ENCODE results near the gene NEBL.
A peak's percentile ranks its signal among the peaks of the same experiment; 100 is the strongest.

The NEBL gene

GRCh38 chr10:20858292-20859124 lies 38.6 kb downstream of the NEBL start:
- DNase-seq (ENCODE audit: low spot score) = peak; percentile 46

GRCh38 chr10:20856484-20856883 lies 40.6 kb downstream of the NEBL start:
- DNase-seq (ENCODE audit: low spot score) = no peak

DNA sequence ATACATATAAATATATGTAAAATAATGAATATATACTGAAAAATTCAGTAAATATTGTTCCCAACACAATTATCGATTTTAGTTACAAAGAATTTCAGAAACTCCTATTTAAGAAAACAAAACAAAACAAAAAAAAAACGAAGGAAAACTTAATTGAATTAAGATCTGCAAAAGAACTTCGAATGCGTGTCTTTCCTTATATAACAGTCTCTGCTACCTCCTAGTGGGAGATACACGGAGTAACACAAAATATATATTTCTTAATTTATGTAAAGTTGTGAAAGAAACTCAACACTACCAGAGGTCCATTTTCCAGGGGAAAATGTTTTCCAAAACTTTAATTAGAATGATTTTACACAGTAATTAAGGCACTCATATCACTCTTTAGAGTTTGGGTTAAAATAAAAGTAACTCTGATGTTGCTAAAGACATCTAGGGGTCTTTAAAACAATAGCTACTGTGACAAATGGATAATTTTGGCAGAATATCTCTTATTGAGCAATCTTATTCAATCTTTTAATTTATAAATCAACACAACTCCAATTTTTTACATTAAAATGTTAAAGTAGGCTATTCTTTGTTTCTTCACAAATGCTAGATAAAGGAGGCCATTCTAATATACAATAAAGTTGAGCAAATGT lies 41.6 kb downstream of the NEBL start:
- DNase-seq (ENCODE audit: low spot score) = peak; percentile 35

DNA sequence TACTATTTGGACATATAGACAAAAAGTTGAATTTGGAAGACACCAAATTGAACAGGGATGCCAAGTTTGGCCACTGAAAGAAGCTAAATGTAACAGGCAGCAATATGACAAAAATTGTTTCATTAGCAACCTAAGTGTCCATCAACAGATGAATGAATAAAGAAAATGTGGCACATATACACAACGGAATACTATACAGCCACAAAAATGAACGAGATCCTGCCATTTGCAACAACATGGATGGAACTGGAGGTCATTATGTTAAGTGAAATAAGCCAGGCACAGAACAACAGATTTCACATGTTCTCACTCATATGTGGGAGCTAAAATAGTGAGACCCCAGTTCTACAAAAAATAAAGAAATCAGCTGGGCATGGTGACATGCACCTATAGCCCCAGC lies 43.8 kb downstream of the NEBL start:
- no peak for DNase-seq (ENCODE audit: low spot score)

- no peak for DNase-seq (ENCODE audit: low spot score)
Measured at GRCh38 chr10:20852303-20852702, 44.8 kb downstream of the NEBL start.

DNA sequence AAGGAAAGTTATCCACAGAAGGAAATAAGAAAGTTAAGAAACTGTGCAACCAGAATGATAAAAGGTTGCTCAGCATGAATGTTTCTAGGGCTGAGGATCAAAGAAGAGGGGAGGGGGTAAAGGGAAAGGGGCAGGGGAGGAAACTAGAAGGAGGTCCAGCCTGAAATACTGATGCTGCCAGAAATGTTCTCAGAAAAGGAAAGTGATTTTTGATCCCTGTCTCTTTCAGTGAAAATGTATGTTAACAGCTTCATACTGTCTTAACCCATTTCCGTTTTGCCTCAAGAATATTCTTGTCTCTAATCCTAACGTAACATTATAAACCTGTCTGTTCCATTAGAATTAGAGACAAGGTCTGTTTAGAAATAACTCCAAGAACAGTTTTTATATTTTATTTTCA lies 49.6 kb downstream of the NEBL start:
- DNase-seq (ENCODE audit: low spot score) = no peak

GRCh38 chr10:20846263-20846662 lies 50.8 kb downstream of the NEBL start:
- no peak for DNase-seq (ENCODE audit: low spot score)

- DNase-seq (ENCODE audit: low spot score) = no peak
Measured at GRCh38 chr10:20841419-20841818, 55.7 kb downstream of the NEBL start.

GRCh38 chr10:20839910-20840309 lies 57.2 kb downstream of the NEBL start:
- no peak for DNase-seq (ENCODE audit: low spot score)

- peak; percentile 64 for DNase-seq (ENCODE audit: low spot score)
Measured at GRCh38 chr10:20839141-20839540, 58.0 kb downstream of the NEBL start.

GRCh38 chr10:20836401-20836800 lies 60.7 kb downstream of the NEBL start:
- no peak for DNase-seq (ENCODE audit: low spot score)

GRCh38 chr10:20835335-20835734 lies 61.8 kb downstream of the NEBL start:
- DNase-seq (ENCODE audit: low spot score) = peak; percentile 29

DNA sequence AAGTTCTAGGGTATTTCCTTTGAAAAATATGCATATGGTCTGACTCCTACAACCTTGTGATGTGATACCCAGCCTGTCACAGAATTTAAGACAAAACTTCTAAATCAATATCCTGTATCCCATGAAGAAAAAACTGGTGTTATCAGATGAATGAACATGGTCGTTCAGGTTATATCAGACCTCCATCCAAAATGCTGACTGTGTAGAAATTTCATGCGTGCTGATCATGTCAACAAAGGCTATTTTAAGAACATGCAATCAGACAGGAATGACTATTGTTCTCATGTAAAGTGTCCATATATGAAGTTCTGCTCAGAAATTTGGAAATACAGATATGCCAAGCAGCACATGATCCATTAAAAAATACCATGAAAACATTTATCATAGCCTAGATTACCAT lies 62.3 kb downstream of the NEBL start:
- DNase-seq (ENCODE audit: low spot score) = no peak

GRCh38 chr10:20822825-20823224 lies 74.3 kb downstream of the NEBL start:
- no peak for DNase-seq (ENCODE audit: low spot score)

- no peak for DNase-seq (ENCODE audit: low spot score)
Measured at GRCh38 chr10:20817646-20818045, 79.5 kb downstream of the NEBL start.

DNA sequence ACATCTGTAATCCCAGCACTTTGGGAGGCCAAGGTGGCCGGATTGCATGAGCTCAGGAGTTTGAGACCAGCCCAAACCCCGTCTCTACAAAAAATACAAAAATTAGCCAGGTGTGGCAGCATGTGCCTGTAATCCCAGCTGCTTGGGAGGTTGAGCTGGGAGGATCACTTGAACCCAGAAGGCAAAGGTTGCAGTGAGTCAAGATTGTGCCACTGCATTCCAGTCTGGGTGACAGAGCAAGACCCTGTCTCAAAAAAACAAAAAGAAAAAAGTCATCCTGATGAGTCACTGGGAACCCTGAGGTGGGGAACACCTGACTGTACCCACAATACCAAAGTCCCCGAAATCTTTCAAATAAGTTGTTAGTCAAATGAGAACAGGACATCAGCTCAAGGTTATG lies 80.0 kb downstream of the NEBL start:
- peak; percentile 42 for DNase-seq (ENCODE audit: low spot score)

DNA sequence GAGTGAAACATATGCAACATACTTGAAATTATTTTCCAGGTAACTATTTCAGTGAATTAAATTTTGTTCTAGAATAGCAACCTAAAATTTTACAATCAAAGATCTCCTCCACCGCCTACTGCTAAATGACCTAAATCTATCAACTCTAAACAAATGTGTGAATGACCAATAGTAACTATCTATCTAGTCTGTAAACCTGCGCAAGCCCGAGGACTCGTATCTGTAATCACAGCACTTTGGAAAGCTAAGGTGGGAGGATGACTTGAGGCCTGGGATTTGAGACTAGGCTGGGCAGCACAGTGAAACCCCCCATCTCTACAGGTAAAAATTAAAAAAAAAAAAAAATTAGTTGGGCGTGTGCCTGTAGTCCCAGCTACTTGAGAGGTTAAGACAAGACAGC lies 83.0 kb downstream of the NEBL start:
- no peak for DNase-seq (ENCODE audit: low spot score)

GRCh38 chr10:20811131-20811530 lies 86.0 kb downstream of the NEBL start:
- DNase-seq (ENCODE audit: low spot score) = peak; percentile 10

DNA sequence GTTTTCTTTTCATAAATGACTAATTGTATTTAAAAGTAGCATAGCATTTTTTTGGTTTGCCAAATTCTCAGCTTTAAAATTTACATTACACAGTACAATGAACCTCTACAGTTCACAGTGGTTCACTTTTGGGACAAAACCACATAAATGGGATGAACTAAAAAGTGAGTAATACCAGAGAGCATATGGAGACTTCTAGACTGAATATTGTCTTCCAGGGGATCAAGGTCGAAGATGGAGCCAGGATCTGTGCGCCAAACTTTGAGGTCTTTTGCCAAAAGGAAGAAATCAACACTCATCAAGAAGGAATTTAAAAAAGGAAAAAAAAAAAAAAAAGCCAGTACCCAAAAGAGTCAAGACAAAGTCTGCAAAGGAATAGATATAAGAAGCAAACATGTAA lies 87.5 kb downstream of the NEBL start:
- no peak for DNase-seq (ENCODE audit: low spot score)

DNA sequence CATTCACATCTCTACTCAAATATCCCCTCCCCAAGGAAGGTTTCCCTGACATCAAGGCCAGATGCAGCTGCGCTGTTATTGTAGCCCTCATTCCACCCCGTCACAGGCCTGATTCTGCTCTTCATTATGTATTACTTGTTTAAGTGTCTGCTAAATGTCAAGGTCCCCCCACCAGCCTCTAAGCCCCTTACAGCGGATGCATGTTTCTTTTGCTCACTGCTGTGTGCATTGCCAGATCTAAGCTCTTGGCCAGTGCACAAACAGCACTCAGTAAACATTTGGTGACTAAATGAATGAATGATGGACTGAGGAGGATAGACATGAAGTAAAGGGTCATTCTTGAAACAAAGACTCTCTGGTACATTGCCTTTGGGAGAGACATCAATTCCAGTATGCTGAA lies 90.6 kb downstream of the NEBL start:
- DNase-seq (ENCODE audit: low spot score) = no peak

- DNase-seq (ENCODE audit: low spot score) = no peak
Measured at GRCh38 chr10:20797290-20797689, 99.8 kb downstream of the NEBL start.

DNA sequence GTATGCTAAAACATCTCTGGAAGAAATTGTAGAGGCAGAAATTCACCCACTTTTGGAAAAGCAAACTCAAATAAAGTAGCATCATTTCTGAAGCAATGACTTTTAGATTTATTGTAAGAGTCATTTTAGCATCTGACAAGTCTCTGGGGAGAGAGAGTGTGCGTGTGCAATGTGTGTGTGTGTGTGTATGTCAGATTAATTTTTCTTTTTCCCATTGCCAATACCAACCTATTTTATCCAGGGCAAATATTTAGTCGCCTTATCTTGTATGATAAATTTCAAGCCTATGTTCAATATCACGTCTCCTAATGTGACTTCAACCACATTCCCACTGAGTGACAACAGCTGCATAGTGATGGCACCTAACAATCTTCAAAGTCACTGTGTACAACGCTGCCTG lies 101.7 kb downstream of the NEBL start:
- no peak for DNase-seq (ENCODE audit: low spot score)

- DNase-seq (ENCODE audit: low spot score) = no peak
Measured at GRCh38 chr10:20785174-20785573, 111.9 kb downstream of the NEBL start.
